HCT116 (cell line): Measurements from ENCODE around the gene ZNF621. TPM values are rescaled to one million over a fixed set of nuclear protein-coding genes. Genes with fewer than 3 reads are reported as not detected.

Source experiments
- ATAC-seq: fragments of 200-7000 bp; cut with Tn5 transposase; 2 replicates; pipeline ENCODE4 v1.9.1; 2020; ENCODE audit warnings: mild to moderate bottlenecking, moderate library complexity
- BruUV-seq: library from RNA; stranded (reverse); fragments of 400-500 nt; replicated peaks from 2 replicates; lab custom pipeline; 2021; lab: Mats Ljungman, UMichigan
- CTCF ChIA-PET: fragments of 300-600 bp; sonication (Branson Sonifier 250); formaldehyde crosslinking; loops from one replicate; lab custom pipeline; 2021; ENCODE audit warnings: antibody characterized with exemption; lab: Charles Lee
- POLR2A ChIA-PET: fragments of 300-600, 350-600 bp; sonication (Branson Sonifier 250); formaldehyde crosslinking; loops from one replicate; lab custom pipeline; 2021; ENCODE audit warnings: antibody characterized with exemption; lab: Charles Lee
- RAD21 ChIA-PET, 2 experiments: fragments of 300-600 bp; sonication (Branson Sonifier 250); formaldehyde crosslinking; loops; one replicate each; lab custom pipeline; 2023; ENCODE audit warnings: low total read pairs in 2 of 2; ENCODE audit not compliant: uncharacterized antibody in 2 of 2, unreplicated experiment in 2 of 2, low non-redundant PET in 1 of 2; lab: Charles Lee
- DNase-seq: peaks from one replicate; pipeline ENCODE4 v3.0.0-alpha.2; 2010; ENCODE audit warnings: low read depth, low spot score
- H2AFZ ChIP-seq: fragments of 200-600 bp; shearing (Covaris generic), sonication (generic); 2 replicates; pipeline ENCODE4 v1.6.1; 2017; ENCODE audit warnings: low read depth, mixed run types, mixed read lengths, antibody characterized with exemption, low read length; ENCODE audit not compliant: poor library complexity, severe bottlenecking
- H3K27ac ChIP-seq: 2 replicates; pipeline ENCODE4 v1.5.1; 2012; ENCODE audit warnings: low read depth, low read length
- H3K27me3 ChIP-seq: fragments of 200-600 bp; sonication (generic); 2 replicates; pipeline ENCODE4 v1.6.1; 2016; ENCODE audit warnings: mixed run types, low read length, mixed read lengths; ENCODE audit not compliant: insufficient read depth
- H3K36me3 ChIP-seq, 2 experiments: fragments of 200-500 bp in 1 of 2; fragments of 200-600 bp in 1 of 2; sonication (Bioruptor generic) in 1 of 2; sonication (generic) in 1 of 2; 2 replicates each; pipeline versions ENCODE4 v1.5.1 to v1.6.1; 2014 to 2016; ENCODE audit warnings: low read length in 2 of 2, inconsistent platforms in 1 of 2, mixed read lengths in 1 of 2, mixed run types in 1 of 2; ENCODE audit not compliant: insufficient read depth in 2 of 2, control insufficient read depth in 1 of 2
- H3K4me1 ChIP-seq, 2 experiments: fragments of 200-600 bp in 1 of 2; sonication (generic) in 1 of 2; 2 replicates each; pipeline versions ENCODE4 v1.5.1 to v1.6.1; 2012 to 2017; ENCODE audit warnings: low read length in 2 of 2, inconsistent platforms in 1 of 2, mild to moderate bottlenecking in 1 of 2, mixed read lengths in 1 of 2, mixed run types in 1 of 2, moderate library complexity in 1 of 2; ENCODE audit not compliant: insufficient read depth in 2 of 2, control insufficient read depth in 1 of 2
- H3K4me2 ChIP-seq: fragments of 200-600 bp; sonication (generic); 2 replicates; pipeline ENCODE4 v1.6.1; 2017; ENCODE audit warnings: mixed run types, low read length, mixed read lengths
- H3K4me3 ChIP-seq, 2 experiments: fragments of 200-600 bp in 1 of 2; sonication (generic) in 1 of 2; replicated peaks in 1 of 2; 2 replicates each; pipeline ENCODE4 v1.5.1; 2011 to 2016; ENCODE audit warnings: low read length in 2 of 2, control low read depth in 1 of 2, low read depth in 1 of 2, mild to moderate bottlenecking in 1 of 2, mixed read lengths in 1 of 2, mixed run types in 1 of 2
- H3K79me2 ChIP-seq: fragments of 200-600 bp; sonication (generic); 2 replicates; pipeline ENCODE4 v1.6.1; 2017; ENCODE audit warnings: mild to moderate bottlenecking, mixed run types, low read length, moderate library complexity, mixed read lengths; ENCODE audit not compliant: insufficient read depth
- H3K9ac ChIP-seq: fragments of 200-600 bp; sonication (generic); 2 replicates; pipeline ENCODE4 v1.6.1; 2016; ENCODE audit warnings: low read length, mixed read lengths
- H3K9me2 ChIP-seq: fragments of 200-600 bp; sonication (generic), shearing (Covaris generic); 2 replicates; pipeline ENCODE4 v1.6.1; 2017; ENCODE audit warnings: mixed run types, mild to moderate bottlenecking, moderate library complexity; ENCODE audit not compliant: insufficient read depth
- H3K9me3 ChIP-seq, 2 experiments: fragments of 200-500 bp in 1 of 2; fragments of 200-600 bp in 1 of 2; sonication (Bioruptor generic) in 1 of 2; sonication (generic) in 1 of 2; 2 replicates each; pipeline ENCODE4 v1.6.1; 2014 to 2017; ENCODE audit warnings: low read length in 2 of 2, mixed read lengths in 2 of 2, inconsistent platforms in 1 of 2, low read depth in 1 of 2, mild to moderate bottlenecking in 1 of 2, mixed run types in 1 of 2, moderate library complexity in 1 of 2; ENCODE audit not compliant: control insufficient read depth in 1 of 2, insufficient read depth in 1 of 2
- H4K20me1 ChIP-seq: fragments of 200-600 bp; sonication (generic), shearing (Covaris generic); 2 replicates; pipeline ENCODE4 v1.6.1; 2017; ENCODE audit warnings: mixed run types, mild to moderate bottlenecking, moderate library complexity; ENCODE audit not compliant: insufficient read depth
- CBX3 ChIP-seq: IDR thresholded peaks from 2 replicates; pipeline ENCODE4 v1.6.1; 2012; ENCODE audit warnings: low read depth
- CEBPB ChIP-seq: IDR thresholded peaks from 2 replicates; pipeline ENCODE4 v1.6.1; 2012; ENCODE audit warnings: low read depth
- EGR1 ChIP-seq: IDR thresholded peaks from 2 replicates; pipeline ENCODE4 v1.6.1; 2012; ENCODE audit warnings: low read depth
- ELF1 ChIP-seq: IDR thresholded peaks from 2 replicates; pipeline ENCODE4 v1.6.1; 2012; ENCODE audit warnings: low read depth, borderline replicate concordance
- EZH2 ChIP-seq: fragments of 200-600 bp; sonication (generic); IDR thresholded peaks from 2 replicates; pipeline ENCODE4 v1.6.1; 2017; ENCODE audit warnings: antibody characterized with exemption, mixed run types
- FOSL1 ChIP-seq: IDR thresholded peaks from 2 replicates; pipeline ENCODE4 v1.6.1; 2012; ENCODE audit warnings: low read depth
- POLR2AphosphoS5 ChIP-seq: IDR thresholded peaks from 2 replicates; pipeline ENCODE4 v1.6.1; 2011; ENCODE audit warnings: mild to moderate bottlenecking, low read depth, low read length, moderate library complexity
- RAD21 ChIP-seq: IDR thresholded peaks from 2 replicates; pipeline ENCODE4 v1.6.1; 2012; ENCODE audit warnings: low read depth, mild to moderate bottlenecking
- SP1 ChIP-seq: IDR thresholded peaks from 2 replicates; pipeline ENCODE4 v1.6.1; 2012; ENCODE audit warnings: low read depth
- SRF ChIP-seq: IDR thresholded peaks from 2 replicates; pipeline ENCODE4 v1.6.1; 2012; ENCODE audit warnings: low read depth
- YY1 ChIP-seq: IDR thresholded peaks from 2 replicates; pipeline ENCODE4 v1.6.1; 2011; ENCODE audit warnings: low read length, low read depth, moderate library complexity, mild to moderate bottlenecking; ENCODE audit not compliant: insufficient replicate concordance; ENCODE audit errors: extremely low read depth
- ZNF274 ChIP-seq: fragments of 200-500 bp; sonication (Bioruptor generic); IDR thresholded peaks from 2 replicates; pipeline ENCODE4 v1.6.1; 2014; ENCODE audit warnings: mild to moderate bottlenecking, low read depth, low read length, inconsistent platforms
- intact Hi-C: fragments of 100-400 bp; cut with micrococcal nuclease; formaldehyde crosslinking; loops from 2 replicates; pipeline ENCODE4 v1.10.0; 2022
- total RNA-seq: library from RNA; stranded (reverse); gene quantifications from one replicate; pipeline ENCODE4 v1.2.1, GENCODE V29; 2021; ENCODE audit not compliant: unreplicated experiment
- TF ChIP-seq, protein P1 (sequence below): IDR thresholded peaks from 2 replicates; pipeline ENCODE4 v1.6.1; 2012
- TF ChIP-seq, protein P2 (sequence below): IDR thresholded peaks from 2 replicates; pipeline ENCODE4 v1.6.1; 2012
- TF ChIP-seq, protein P3 (sequence below), 3 experiments: fragments of 200-600 bp in 1 of 3; sonication (generic) in 1 of 3; IDR thresholded peaks in 2 of 3; conservative IDR thresholded peaks in 1 of 3; 2 replicates each; pipeline ENCODE4 v1.5.1; 2012 to 2017; ENCODE audit warnings: low read depth in 2 of 3, low read length in 2 of 3, antibody characterized with exemption in 1 of 3, borderline replicate concordance in 1 of 3, control low read depth in 1 of 3, mild to moderate bottlenecking in 1 of 3, mixed read lengths in 1 of 3, mixed run types in 1 of 3, moderate library complexity in 1 of 3; ENCODE audit not compliant: insufficient read depth in 1 of 3

ZNF621 gene
- total RNA-seq, 1 experiment from 2014 or later: 23.5 TPM

- H3K27ac ChIP-seq: no peak overlapping the region
- no peaks in the 10 kb centered on the region for H3K9me2 ChIP-seq
- BruUV-seq: no TSS peak
- POLR2A ChIA-PET: no interaction called here
- ATAC-seq (no peak), DNase-seq (no peak)
- TF ChIP-seq YY1 (no peak), ELF1 (no peak), EGR1 (no peak), SRF (no peak)
- TF ChIP-seq, protein P1, sequence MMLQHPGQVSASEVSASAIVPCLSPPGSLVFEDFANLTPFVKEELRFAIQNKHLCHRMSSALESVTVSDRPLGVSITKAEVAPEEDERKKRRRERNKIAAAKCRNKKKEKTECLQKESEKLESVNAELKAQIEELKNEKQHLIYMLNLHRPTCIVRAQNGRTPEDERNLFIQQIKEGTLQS: no peak
- TF ChIP-seq, protein P2, sequence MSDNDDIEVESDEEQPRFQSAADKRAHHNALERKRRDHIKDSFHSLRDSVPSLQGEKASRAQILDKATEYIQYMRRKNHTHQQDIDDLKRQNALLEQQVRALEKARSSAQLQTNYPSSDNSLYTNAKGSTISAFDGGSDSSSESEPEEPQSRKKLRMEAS: no peak
- H3K4me2 ChIP-seq: no peak overlapping the region
- H2AFZ ChIP-seq: no peak overlapping the region
- H3K36me3 ChIP-seq: no peaks in the 10 kb centered on the region
- H3K27me3 ChIP-seq: no peaks in the 10 kb centered on the region
- H3K79me2 ChIP-seq: 0 out of 2 replicates have a peak, but pooled peaks cover 4% of the 10 kb centered on the region
- CTCF ChIA-PET: no interaction called here
- no peaks in the 10 kb centered on the region for H4K20me1 ChIP-seq
- RAD21 ChIA-PET: no interaction called here
- H3K4me1 ChIP-seq: peaks cover 11 to 29% of the 10 kb centered on the region in 2 experiments
- no peaks in the 10 kb centered on the region for H3K9me3 ChIP-seq
- intact Hi-C loops: no loop called here
- no peak overlapping the region for H3K4me3 ChIP-seq
- H3K9ac ChIP-seq: no peak overlapping the region
These were observed 22.7 kb upstream of the ZNF621 start for GRCh38 chr3:40502034-40502433.

GRCh38 chr3:40504636-40505430, 19.9 kb upstream of the ZNF621 start:
- intact Hi-C loops: loop anchor here (2.0 kb wide), 1 partner anchor 28 kb away; the partner anchor contains the start of gene ZNF619
- BruUV-seq: no TSS peak
- DNase-seq (peak; percentile 66), ATAC-seq (peak; percentile 1; the same call in 1 of the 2 replicates)
- Histone ChIP-seq H3K4me2 (peak overlapping the region; percentile 91), H3K79me2 (peaks cover 4% of the 10 kb centered on the region; the same call in 1 of the 2 replicates), H3K27me3 (no peaks in the 10 kb centered on the region), H3K9me2 (no peaks in the 10 kb centered on the region), H3K27ac (peak overlapping the region; percentile 73), H2AFZ (peak overlapping the region; percentile 89), H3K4me1 (peaks cover 11 to 29% of the 10 kb centered on the region in 2 experiments), H4K20me1 (no peaks in the 10 kb centered on the region), H3K9ac (peak overlapping the region; percentile 75), H3K9me3 (no peaks in the 10 kb centered on the region), H3K4me3 (peak overlapping the region; percentile 79 to 86), H3K36me3 (peaks cover under 1 to 4% of the 10 kb centered on the region in 2 experiments; a peak in 2 of 4 replicates)
- ChIA-PET RAD21 (interaction anchor here in 1 of 2 experiments (1.3 kb wide), 1 partner anchor 19 kb away, joined by 3 read pairs; no protein-coding TSS in a partner anchor), CTCF (interaction anchor here (1.7 kb wide), 1 partner anchor 196 kb away, joined by 4 read pairs; the partner anchor contains the start of gene EIF1B), POLR2A (interaction anchor here (1.0 to 2.3 kb wide), 5 partner anchors 9 to 48 kb away, joined by 3 to 35 read pairs (median 4); partner anchors contain the start of genes RPL14, ZNF619 and ZNF621)
- TF ChIP-seq CBX3 (peak; percentile 65; the same call in 1 of the 2 replicates), SP1 (peak; percentile 79), ELF1 (no peak), FOSL1 (peak; percentile 90), YY1 (no peak), POLR2AphosphoS5 (peak; percentile 30; the same call in 1 of the 2 replicates), RAD21 (0 out of 2 replicates have a peak, but pooled peaks have one; percentile 10), SRF (0 out of 2 replicates have a peak, but pooled peaks have one; percentile 42), EGR1 (no peak; the same call in 1 of the 2 replicates), CEBPB (peak; percentile 67), EZH2 (no peak), ZNF274 (no peak)
- TF ChIP-seq, protein P2: peak; percentile 72
- TF ChIP-seq, protein P3, sequence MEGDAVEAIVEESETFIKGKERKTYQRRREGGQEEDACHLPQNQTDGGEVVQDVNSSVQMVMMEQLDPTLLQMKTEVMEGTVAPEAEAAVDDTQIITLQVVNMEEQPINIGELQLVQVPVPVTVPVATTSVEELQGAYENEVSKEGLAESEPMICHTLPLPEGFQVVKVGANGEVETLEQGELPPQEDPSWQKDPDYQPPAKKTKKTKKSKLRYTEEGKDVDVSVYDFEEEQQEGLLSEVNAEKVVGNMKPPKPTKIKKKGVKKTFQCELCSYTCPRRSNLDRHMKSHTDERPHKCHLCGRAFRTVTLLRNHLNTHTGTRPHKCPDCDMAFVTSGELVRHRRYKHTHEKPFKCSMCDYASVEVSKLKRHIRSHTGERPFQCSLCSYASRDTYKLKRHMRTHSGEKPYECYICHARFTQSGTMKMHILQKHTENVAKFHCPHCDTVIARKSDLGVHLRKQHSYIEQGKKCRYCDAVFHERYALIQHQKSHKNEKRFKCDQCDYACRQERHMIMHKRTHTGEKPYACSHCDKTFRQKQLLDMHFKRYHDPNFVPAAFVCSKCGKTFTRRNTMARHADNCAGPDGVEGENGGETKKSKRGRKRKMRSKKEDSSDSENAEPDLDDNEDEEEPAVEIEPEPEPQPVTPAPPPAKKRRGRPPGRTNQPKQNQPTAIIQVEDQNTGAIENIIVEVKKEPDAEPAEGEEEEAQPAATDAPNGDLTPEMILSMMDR (IDR thresholded peaks at IDR 0.05 in 2 of 3, conservative IDR thresholded peaks at IDR 0.05 in 1 of 3; ENCODE audit: borderline replicate concordance in 1 of 3, insufficient read depth in 1 of 3, low read depth in 2 of 3, low read length in 2 of 3): no peak
